GM12878 (cell line): ENCODE measurements around the gene ABI2. TPM values are rescaled to one million over a fixed set of nuclear protein-coding genes. Genes with fewer than 3 reads are reported as not detected.

Source experiments
- ATAC-seq: fragments of 200-7000 bp; cut with Tn5 transposase; 3 replicates; pipeline ENCODE4 v1.9.1; 2020; ENCODE audit warnings: mild to moderate bottlenecking, moderate library complexity
- BruUV-seq: library from RNA; stranded (reverse); fragments of 400-500 nt; replicated peaks from 2 replicates; lab custom pipeline; 2021; lab: Mats Ljungman, UMichigan
- CTCF ChIA-PET: fragments of 300-600 bp; sonication (Branson Sonifier 250); formaldehyde crosslinking; extraction: SDS; loops from one replicate; lab custom pipeline; 2021; ENCODE audit warnings: inconsistent platforms; lab: Yijun Ruan, JAX
- POLR2A ChIA-PET: fragments of 350-600 bp; formaldehyde crosslinking; extraction: SDS; loops from one replicate; lab custom pipeline; 2021; ENCODE audit warnings: inconsistent platforms; lab: Charles Lee
- RAD21 ChIA-PET: fragments of 300-600 bp; sonication (Branson Sonifier 250); formaldehyde crosslinking; loops from one replicate; lab custom pipeline; 2023; ENCODE audit warnings: antibody characterized with exemption; ENCODE audit not compliant: unreplicated experiment; lab: Charles Lee
- SMC1A ChIA-PET: fragments of 300-600 bp; sonication (Branson Sonifier 250); formaldehyde crosslinking; loops from one replicate; lab custom pipeline; 2023; ENCODE audit not compliant: unreplicated experiment, uncharacterized antibody; lab: Charles Lee
- DNase-seq: peaks from one replicate; pipeline ENCODE4 v3.0.0-alpha.2; 2011; ENCODE audit warnings: low read depth, low spot score
- FAIRE-seq: peaks from 3 replicates; lab custom pipeline; 2011; peaks lifted over from hg19 to GRCh38; lab: Jason Lieb, UNC
- H2AFZ ChIP-seq: 2 replicates; pipeline ENCODE4 v1.6.0; 2011; ENCODE audit warnings: low read depth, low read length, control low read depth; ENCODE audit not compliant: control insufficient read depth
- H3K27ac ChIP-seq: 2 replicates; pipeline ENCODE4 v1.5.1; 2011; ENCODE audit warnings: control low read depth; ENCODE audit not compliant: control insufficient read depth, insufficient read depth
- H3K27me3 ChIP-seq, 2 experiments: replicated peaks in 1 of 2; 2 replicates each; pipeline versions ENCODE4 v1.6.0 to v1.6.1; 2011; ENCODE audit warnings: low read length in 1 of 2; ENCODE audit not compliant: control insufficient read depth in 2 of 2, insufficient read depth in 2 of 2
- H3K36me3 ChIP-seq, 2 experiments: 2 replicates each; pipeline ENCODE4 v1.5.1; 2011; ENCODE audit warnings: low read length in 1 of 2; ENCODE audit not compliant: control insufficient read depth in 2 of 2, insufficient read depth in 2 of 2
- H3K4me1 ChIP-seq: 2 replicates; pipeline ENCODE4 v1.6.1; 2011; ENCODE audit warnings: mild to moderate bottlenecking, low read length, moderate library complexity, mixed read lengths; ENCODE audit not compliant: control insufficient read depth, insufficient read depth
- H3K4me2 ChIP-seq: 2 replicates; pipeline ENCODE4 v1.6.0; 2011; ENCODE audit warnings: control low read depth; ENCODE audit not compliant: control insufficient read depth, insufficient read depth
- H3K4me3 ChIP-seq: fragments of 200-600 bp; sonication (generic); 2 replicates; pipeline ENCODE4 v1.5.1; 2016
- H3K79me2 ChIP-seq: 2 replicates; pipeline ENCODE4 v1.6.0; 2011; ENCODE audit warnings: low read length; ENCODE audit not compliant: control insufficient read depth, insufficient read depth
- H3K9ac ChIP-seq: 2 replicates; pipeline ENCODE4 v1.8.0; 2011; ENCODE audit warnings: low read length, control low read depth, mixed read lengths; ENCODE audit not compliant: control insufficient read depth, insufficient read depth
- H3K9me3 ChIP-seq: replicated peaks from 3 replicates; pipeline ENCODE4 v1.5.1; 2011; ENCODE audit warnings: mild to moderate bottlenecking, low read length; ENCODE audit not compliant: control insufficient read depth, insufficient read depth
- H4K20me1 ChIP-seq: 2 replicates; pipeline ENCODE4 v1.6.0; 2011; ENCODE audit not compliant: control insufficient read depth, insufficient read depth
- ATF2 ChIP-seq: IDR thresholded peaks from 2 replicates; pipeline ENCODE4 v1.6.1; 2012; ENCODE audit warnings: low read length, inconsistent platforms
- BCL3 ChIP-seq: IDR thresholded peaks from 2 replicates; pipeline ENCODE4 v1.6.1; 2011; ENCODE audit warnings: borderline replicate concordance, low read depth, mild to moderate bottlenecking, moderate library complexity, low read length; ENCODE audit not compliant: insufficient read depth, poor library complexity, severe bottlenecking
- CEBPZ ChIP-seq: fragments of 150-350 bp; IDR thresholded peaks from 2 replicates; pipeline ENCODE4 v1.6.1; 2016; ENCODE audit warnings: low read depth, low read length
- CREM ChIP-seq: IDR thresholded peaks from 2 replicates; pipeline ENCODE4 v1.6.1; 2014; ENCODE audit warnings: antibody characterized with exemption, low read depth
- HDAC6 ChIP-seq: fragments of 200-600 bp; sonication (generic); IDR thresholded peaks from one replicate; pipeline ENCODE4 v1.8.0; 2017; ENCODE audit warnings: antibody characterized with exemption; ENCODE audit not compliant: unreplicated experiment
- HDGF ChIP-seq: fragments of 450-650 bp; IDR thresholded peaks from 2 replicates; pipeline ENCODE4 v1.6.1; 2016; ENCODE audit warnings: antibody characterized with exemption
- MXI1 ChIP-seq: fragments of 150-350 bp; IDR thresholded peaks from 2 replicates; pipeline ENCODE4 v1.6.1; 2011; ENCODE audit warnings: low read depth, mild to moderate bottlenecking, inconsistent platforms, low read length, improper control_type of control experiment
- SREBF2 ChIP-seq: IDR thresholded peaks from 2 replicates; pipeline ENCODE4 v1.6.1; 2012; ENCODE audit warnings: mild to moderate bottlenecking, low read length
- TCF3 ChIP-seq: IDR thresholded peaks from 2 replicates; pipeline ENCODE4 v1.6.1; 2012; ENCODE audit warnings: low read depth, mild to moderate bottlenecking, low read length, borderline replicate concordance; ENCODE audit not compliant: insufficient read depth
- ZZZ3 ChIP-seq: IDR thresholded peaks from 2 replicates; pipeline ENCODE4 v1.6.1; 2011; ENCODE audit warnings: low read depth; ENCODE audit not compliant: control insufficient read depth, insufficient read length
- WGBS: methylation state at CpG from one replicate; pipeline ENCODE4 v1.1.6; 2016; ENCODE audit warnings: low lambda C conversion rate; ENCODE audit not compliant: insufficient replicate concordance, insufficient coverage; ENCODE audit errors: missing lambda C conversion rate; 5-methylcytosine and 5-hydroxymethylcytosine counted together
- in situ Hi-C: fragments of 300-500 bp; cut with MboI; formaldehyde crosslinking; loops from 9 replicates; pipeline ENCODE4 v1.14.3; 2018; ENCODE audit warnings: mixed read lengths
- intact Hi-C: fragments of 100-400 bp; cut with micrococcal nuclease; formaldehyde crosslinking; loops from one replicate; pipeline ENCODE4 v1.14.2; 2022; ENCODE audit not compliant: unreplicated experiment
- polyA plus RNA-seq, 11 experiments: library from polyadenylated mRNA; depleted of rRNA in 4 of 11; unstranded in 6 of 11; stranded (reverse) in 5 of 11; fragments of >200 nt; fragmentation: Nextera tagmentation in 4 of 11; fragmentation: Illumina TruSeq in 1 of 11; extraction: Ambion mirVana in 4 of 11; extraction: Trizol in 1 of 11; gene quantifications; 1 replicate in 1 of 11; 2 replicates in 10 of 11; pipeline versions ENCODE4 v1.2.1 to v1.2.3, GENCODE V29; 2011 to 2016; ENCODE audit warnings: inconsistent platforms in 2 of 11, missing spikeins in 2 of 11, low read depth in 1 of 11
- total RNA-seq, 4 experiments: library from RNA; depleted of rRNA in 3 of 4; stranded (reverse); fragments of >200 nt in 3 of 4; fragmentation: Illumina TruSeq in 1 of 4; extraction: Trizol in 1 of 4; gene quantifications; 2 replicates each; pipeline versions ENCODE4 v1.2.1 to v1.2.3, GENCODE V29; 2013 to 2021

ABI2 gene
- total and polyA plus RNA-seq, 10 of the 15 experiments (the other 5 are each of a cell fraction or from before 2014, with no cell fraction given) = 8.9 to 44.5 (median 30.3) TPM

- BruUV-seq = no TSS peak
- Histone ChIP-seq H3K9ac (no peak overlapping the region), H2AFZ (no peak overlapping the region), H3K4me3 (no peak overlapping the region), H3K4me2 (no peak overlapping the region), H4K20me1 (no peaks in the 10 kb centered on the region), H3K27ac (no peak overlapping the region), H3K79me2 (no peaks in the 10 kb centered on the region), H3K36me3 (0 out of 4 replicates have a peak, but pooled peaks cover 0 to 2% of the 10 kb centered on the region in 2 experiments), H3K9me3 (no peaks in the 10 kb centered on the region), H3K4me1 (no peaks in the 10 kb centered on the region), H3K27me3 (no peaks in the 10 kb centered on the region)
- DNase-seq = no peak
- ChIA-PET CTCF (interaction anchor here (1.1 kb wide), 1 partner anchor 21 kb away, joined by 4 read pairs; no protein-coding TSS in a partner anchor), RAD21 (no interaction called here), SMC1A (interaction anchor here (1.0 kb wide), 1 partner anchor 428 kb away, joined by 3 read pairs; no protein-coding TSS in a partner anchor), POLR2A (no interaction called here)
- WGBS = 83% methylated on average over 6 of the region's 6 CpGs
- no peak for ATAC-seq
- intact Hi-C loops (no loop called here), in situ Hi-C loops (no loop called here)
- FAIRE-seq = no peak
- no peak for TF ChIP-seq SREBF2
- no peak for TF ChIP-seq HDGF
- no peak for TF ChIP-seq BCL3
- TF ChIP-seq TCF3 = no peak
- TF ChIP-seq CREM = no peak
- TF ChIP-seq HDAC6 = no peak
- no peak for TF ChIP-seq ZZZ3
- TF ChIP-seq CEBPZ = no peak
- no peak for TF ChIP-seq MXI1
- no peak for TF ChIP-seq ATF2
Measured at GRCh38 chr2:203432811-203433210, 104.6 kb downstream of the ABI2 start.
